SK-N-SH (cell line): ENCODE data around the gene TDP1.

ENCODE experiments used
- CHD2 ChIP-seq: fragments of 150-350 bp; IDR thresholded peaks from 2 replicates; pipeline ENCODE4 v1.6.1; 2018; ENCODE audit warnings: low read length; ENCODE audit not compliant: partially characterized antibody
- EZH2phosphoT487 ChIP-seq: fragments of 200-600 bp; sonication (generic); IDR thresholded peaks from 2 replicates; pipeline ENCODE4 v1.6.1; 2017; ENCODE audit warnings: low read depth, mixed run types, mild to moderate bottlenecking, antibody characterized with exemption, moderate library complexity, borderline replicate concordance
- FOSL2 ChIP-seq: IDR thresholded peaks from 2 replicates; pipeline ENCODE4 v1.4.0; 2012; ENCODE audit warnings: low read depth, mild to moderate bottlenecking, moderate library complexity, borderline replicate concordance
- FOXM1 ChIP-seq: IDR thresholded peaks from 2 replicates; pipeline ENCODE4 v1.4.0; 2012; ENCODE audit warnings: low read depth, mild to moderate bottlenecking
- IRF3 ChIP-seq: fragments of 150-350 bp; IDR thresholded peaks from 2 replicates; pipeline ENCODE4 v1.6.1; 2016; ENCODE audit warnings: mild to moderate bottlenecking, low read depth, low read length
- MXI1 ChIP-seq: IDR thresholded peaks from 2 replicates; pipeline ENCODE4 v1.6.1; 2012; ENCODE audit warnings: mild to moderate bottlenecking, low read depth, low read length, improper control_type of control experiment
- NRF1 ChIP-seq: IDR thresholded peaks from 2 replicates; pipeline ENCODE4 v1.6.1; 2012; ENCODE audit warnings: low read depth, mild to moderate bottlenecking, low read length
- PBX3 ChIP-seq: IDR thresholded peaks from 2 replicates; pipeline ENCODE4; 2012
- POLR2AphosphoS5 ChIP-seq: IDR thresholded peaks from 2 replicates; pipeline ENCODE4 v1.6.1; 2012; ENCODE audit warnings: low read depth, low read length
- RCOR1 ChIP-seq: fragments of 150-350 bp; IDR thresholded peaks from 2 replicates; pipeline ENCODE4 v1.6.1; 2017; ENCODE audit warnings: antibody characterized with exemption, low read length
- RFX5 ChIP-seq: IDR thresholded peaks from 2 replicates; pipeline ENCODE4 v1.6.1; 2012; ENCODE audit warnings: mild to moderate bottlenecking, improper control_type of control experiment, low read length
- TAF1 ChIP-seq: IDR thresholded peaks from 2 replicates; pipeline ENCODE4 v1.6.1; 2012; ENCODE audit warnings: low read depth, mild to moderate bottlenecking, low read length, moderate library complexity, borderline replicate concordance
- TF ChIP-seq, protein P1 (sequence below): fragments of 200-600 bp; sonication (generic); IDR thresholded peaks from 2 replicates; pipeline ENCODE4 v1.6.1; 2017; ENCODE audit warnings: antibody characterized with exemption, mild to moderate bottlenecking, moderate library complexity
- TF ChIP-seq, protein P2 (sequence below): IDR thresholded peaks from 2 replicates; pipeline ENCODE4 v1.6.1; 2012; ENCODE audit warnings: mild to moderate bottlenecking, low read depth, low read length, moderate library complexity

- TF ChIP-seq MXI1 = no peak
- TF ChIP-seq, protein P1, sequence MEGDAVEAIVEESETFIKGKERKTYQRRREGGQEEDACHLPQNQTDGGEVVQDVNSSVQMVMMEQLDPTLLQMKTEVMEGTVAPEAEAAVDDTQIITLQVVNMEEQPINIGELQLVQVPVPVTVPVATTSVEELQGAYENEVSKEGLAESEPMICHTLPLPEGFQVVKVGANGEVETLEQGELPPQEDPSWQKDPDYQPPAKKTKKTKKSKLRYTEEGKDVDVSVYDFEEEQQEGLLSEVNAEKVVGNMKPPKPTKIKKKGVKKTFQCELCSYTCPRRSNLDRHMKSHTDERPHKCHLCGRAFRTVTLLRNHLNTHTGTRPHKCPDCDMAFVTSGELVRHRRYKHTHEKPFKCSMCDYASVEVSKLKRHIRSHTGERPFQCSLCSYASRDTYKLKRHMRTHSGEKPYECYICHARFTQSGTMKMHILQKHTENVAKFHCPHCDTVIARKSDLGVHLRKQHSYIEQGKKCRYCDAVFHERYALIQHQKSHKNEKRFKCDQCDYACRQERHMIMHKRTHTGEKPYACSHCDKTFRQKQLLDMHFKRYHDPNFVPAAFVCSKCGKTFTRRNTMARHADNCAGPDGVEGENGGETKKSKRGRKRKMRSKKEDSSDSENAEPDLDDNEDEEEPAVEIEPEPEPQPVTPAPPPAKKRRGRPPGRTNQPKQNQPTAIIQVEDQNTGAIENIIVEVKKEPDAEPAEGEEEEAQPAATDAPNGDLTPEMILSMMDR = no peak
- no peak for TF ChIP-seq PBX3
- TF ChIP-seq IRF3 = no peak
- no peak for TF ChIP-seq TAF1
- no peak for TF ChIP-seq RFX5
- TF ChIP-seq FOSL2 = no peak
- TF ChIP-seq CHD2 = no peak
- TF ChIP-seq NRF1 = no peak
- TF ChIP-seq EZH2phosphoT487 = no peak
- TF ChIP-seq POLR2AphosphoS5 = no peak
- TF ChIP-seq, protein P2, sequence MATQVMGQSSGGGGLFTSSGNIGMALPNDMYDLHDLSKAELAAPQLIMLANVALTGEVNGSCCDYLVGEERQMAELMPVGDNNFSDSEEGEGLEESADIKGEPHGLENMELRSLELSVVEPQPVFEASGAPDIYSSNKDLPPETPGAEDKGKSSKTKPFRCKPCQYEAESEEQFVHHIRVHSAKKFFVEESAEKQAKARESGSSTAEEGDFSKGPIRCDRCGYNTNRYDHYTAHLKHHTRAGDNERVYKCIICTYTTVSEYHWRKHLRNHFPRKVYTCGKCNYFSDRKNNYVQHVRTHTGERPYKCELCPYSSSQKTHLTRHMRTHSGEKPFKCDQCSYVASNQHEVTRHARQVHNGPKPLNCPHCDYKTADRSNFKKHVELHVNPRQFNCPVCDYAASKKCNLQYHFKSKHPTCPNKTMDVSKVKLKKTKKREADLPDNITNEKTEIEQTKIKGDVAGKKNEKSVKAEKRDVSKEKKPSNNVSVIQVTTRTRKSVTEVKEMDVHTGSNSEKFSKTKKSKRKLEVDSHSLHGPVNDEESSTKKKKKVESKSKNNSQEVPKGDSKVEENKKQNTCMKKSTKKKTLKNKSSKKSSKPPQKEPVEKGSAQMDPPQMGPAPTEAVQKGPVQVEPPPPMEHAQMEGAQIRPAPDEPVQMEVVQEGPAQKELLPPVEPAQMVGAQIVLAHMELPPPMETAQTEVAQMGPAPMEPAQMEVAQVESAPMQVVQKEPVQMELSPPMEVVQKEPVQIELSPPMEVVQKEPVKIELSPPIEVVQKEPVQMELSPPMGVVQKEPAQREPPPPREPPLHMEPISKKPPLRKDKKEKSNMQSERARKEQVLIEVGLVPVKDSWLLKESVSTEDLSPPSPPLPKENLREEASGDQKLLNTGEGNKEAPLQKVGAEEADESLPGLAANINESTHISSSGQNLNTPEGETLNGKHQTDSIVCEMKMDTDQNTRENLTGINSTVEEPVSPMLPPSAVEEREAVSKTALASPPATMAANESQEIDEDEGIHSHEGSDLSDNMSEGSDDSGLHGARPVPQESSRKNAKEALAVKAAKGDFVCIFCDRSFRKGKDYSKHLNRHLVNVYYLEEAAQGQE = no peak
- no peak for TF ChIP-seq RCOR1
- no peak for TF ChIP-seq FOXM1
Observed at GRCh38 chr14:89918721-89919120, 37.0 kb upstream of the TDP1 start.
